D721Med (cell line): Measurements from ENCODE around the gene OR1J2.
"Not testable (repeated sequence)": the region's sequence is repeated elsewhere in the genome, so short reads cannot be mapped to it uniquely, and the experiment has no call there.

ENCODE experiments used
- DNase-seq: peaks from one replicate; pipeline ENCODE4 v3.0.0; 2011; ENCODE audit warnings: low spot score; ENCODE audit not compliant: insufficient read length
- FAIRE-seq: peaks from 2 replicates; lab custom pipeline; 2011; peaks lifted over from hg19 to GRCh38; lab: Jason Lieb, UNC
- TF ChIP-seq, protein P1 (sequence below): IDR thresholded peaks from 2 replicates; pipeline ENCODE4 v1.5.1; 2012; ENCODE audit warnings: mild to moderate bottlenecking, control low read depth; ENCODE audit not compliant: insufficient read depth; ENCODE audit errors: missing control alignments

Gene OR1J2

DNA sequence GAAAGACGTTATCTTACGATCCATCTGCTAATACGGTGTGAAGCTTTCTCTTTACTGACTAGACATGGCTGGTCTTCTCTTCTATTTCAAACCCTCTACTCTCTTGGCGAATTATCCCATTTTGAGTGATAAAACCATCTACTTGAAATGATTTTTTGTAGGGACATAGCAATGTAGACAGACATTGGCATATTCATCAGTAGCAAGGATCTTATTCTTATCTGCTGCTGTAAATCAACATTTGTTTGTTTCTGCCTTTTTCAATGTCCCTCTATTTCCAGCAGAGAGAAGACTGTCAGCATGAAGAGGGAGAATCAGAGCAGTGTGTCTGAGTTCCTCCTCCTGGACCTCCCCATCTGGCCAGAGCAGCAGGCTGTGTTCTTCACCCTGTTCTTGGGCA, 8.2 kb downstream of the OR1J2 start, which contains the start of gene OR1J4:
TSS of gene OR1J4 (plus strand) at position 301 of the 400 bp plus-strand sequence. CDS start at position 301, 0 bp downstream.
- DNase-seq: no peak
- no peak for FAIRE-seq
- TF ChIP-seq, protein P1, sequence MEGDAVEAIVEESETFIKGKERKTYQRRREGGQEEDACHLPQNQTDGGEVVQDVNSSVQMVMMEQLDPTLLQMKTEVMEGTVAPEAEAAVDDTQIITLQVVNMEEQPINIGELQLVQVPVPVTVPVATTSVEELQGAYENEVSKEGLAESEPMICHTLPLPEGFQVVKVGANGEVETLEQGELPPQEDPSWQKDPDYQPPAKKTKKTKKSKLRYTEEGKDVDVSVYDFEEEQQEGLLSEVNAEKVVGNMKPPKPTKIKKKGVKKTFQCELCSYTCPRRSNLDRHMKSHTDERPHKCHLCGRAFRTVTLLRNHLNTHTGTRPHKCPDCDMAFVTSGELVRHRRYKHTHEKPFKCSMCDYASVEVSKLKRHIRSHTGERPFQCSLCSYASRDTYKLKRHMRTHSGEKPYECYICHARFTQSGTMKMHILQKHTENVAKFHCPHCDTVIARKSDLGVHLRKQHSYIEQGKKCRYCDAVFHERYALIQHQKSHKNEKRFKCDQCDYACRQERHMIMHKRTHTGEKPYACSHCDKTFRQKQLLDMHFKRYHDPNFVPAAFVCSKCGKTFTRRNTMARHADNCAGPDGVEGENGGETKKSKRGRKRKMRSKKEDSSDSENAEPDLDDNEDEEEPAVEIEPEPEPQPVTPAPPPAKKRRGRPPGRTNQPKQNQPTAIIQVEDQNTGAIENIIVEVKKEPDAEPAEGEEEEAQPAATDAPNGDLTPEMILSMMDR: no peak

DNA sequence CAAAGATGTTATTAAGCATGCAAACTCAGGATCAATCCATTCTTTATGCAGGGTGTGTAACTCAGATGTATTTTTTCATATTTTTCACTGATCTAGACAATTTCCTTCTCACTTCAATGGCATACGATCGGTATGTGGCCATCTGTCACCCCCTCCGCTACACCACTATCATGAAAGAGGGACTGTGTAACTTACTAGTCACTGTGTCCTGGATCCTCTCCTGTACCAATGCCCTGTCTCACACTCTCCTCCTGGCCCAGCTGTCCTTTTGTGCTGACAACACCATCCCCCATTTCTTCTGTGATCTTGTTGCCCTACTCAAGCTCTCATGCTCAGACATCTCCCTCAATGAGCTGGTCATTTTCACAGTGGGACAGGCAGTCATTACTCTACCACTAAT, 8.8 kb downstream of the OR1J2 start:
- TF ChIP-seq, protein P1: no peak
- DNase-seq (no peak), FAIRE-seq (no peak)

DNA sequence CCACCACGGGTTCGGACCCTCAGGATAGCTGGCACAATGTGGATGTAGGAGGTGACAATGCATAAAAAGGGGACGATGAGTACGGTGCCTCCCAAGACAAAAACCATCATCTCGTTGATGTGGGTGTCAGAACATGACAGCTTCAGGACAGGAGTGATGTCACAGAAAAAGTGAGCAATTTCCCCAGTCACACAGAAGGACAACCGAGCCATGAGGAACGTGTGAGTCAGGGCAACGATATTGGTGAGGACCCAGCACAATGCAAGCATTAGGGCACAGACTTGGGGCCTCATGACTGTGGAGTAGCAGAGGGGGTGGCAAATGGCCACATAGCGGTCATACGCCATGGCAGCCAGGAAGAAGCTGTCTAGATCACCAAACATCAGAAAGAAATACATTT, 16.0 kb downstream of the OR1J2 start:
- DNase-seq: no peak
- FAIRE-seq: no peak
- TF ChIP-seq, protein P1: no peak

DNA sequence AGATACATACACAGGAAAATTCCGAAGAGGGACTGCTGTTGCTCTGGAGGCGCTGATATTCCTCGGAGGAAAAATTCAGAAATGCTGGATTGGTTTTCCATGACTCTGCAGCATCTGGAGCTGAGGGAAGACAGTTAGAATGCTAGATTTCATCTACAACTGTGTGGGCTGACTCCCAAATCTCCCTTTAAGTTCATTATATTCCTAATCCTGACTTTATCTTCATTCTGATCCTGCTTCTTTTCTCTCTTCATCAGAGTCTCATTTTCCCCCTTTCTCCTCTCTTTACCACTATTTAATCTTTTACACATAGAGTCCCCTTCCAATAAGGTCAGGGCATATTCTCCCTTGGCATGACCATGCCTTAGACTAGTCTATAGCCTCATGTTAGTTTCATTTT, 16.6 kb downstream of the OR1J2 start, which contains the start of gene OR1N1:
TSS of gene OR1N1 (minus strand) at position 101 of the 400 bp plus-strand sequence. CDS start at position 101, 0 bp downstream.
- DNase-seq: no peak
- FAIRE-seq: no peak
- TF ChIP-seq, protein P1: no peak

DNA sequence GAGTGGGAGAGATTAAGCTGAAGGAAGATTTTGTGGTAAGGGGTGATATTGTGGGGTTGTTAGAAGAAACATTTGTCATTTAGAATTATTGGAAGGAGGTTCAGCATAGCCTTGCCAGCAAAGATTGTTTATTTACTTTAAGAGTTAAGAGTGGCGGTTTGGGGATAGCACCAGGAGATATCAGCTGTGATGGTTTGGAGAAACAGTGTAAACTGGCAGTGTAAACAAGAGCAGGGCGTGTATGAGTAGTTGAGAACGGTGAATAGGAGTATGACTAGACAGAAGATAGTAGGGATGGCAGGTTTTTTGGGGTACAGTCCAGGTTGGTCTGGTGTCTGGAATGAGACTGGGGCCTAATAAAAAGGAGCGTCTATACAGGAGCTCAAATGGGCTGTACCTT, 20.6 kb downstream of the OR1J2 start:
- DNase-seq, FAIRE-seq: not testable (repeated sequence)

DNA sequence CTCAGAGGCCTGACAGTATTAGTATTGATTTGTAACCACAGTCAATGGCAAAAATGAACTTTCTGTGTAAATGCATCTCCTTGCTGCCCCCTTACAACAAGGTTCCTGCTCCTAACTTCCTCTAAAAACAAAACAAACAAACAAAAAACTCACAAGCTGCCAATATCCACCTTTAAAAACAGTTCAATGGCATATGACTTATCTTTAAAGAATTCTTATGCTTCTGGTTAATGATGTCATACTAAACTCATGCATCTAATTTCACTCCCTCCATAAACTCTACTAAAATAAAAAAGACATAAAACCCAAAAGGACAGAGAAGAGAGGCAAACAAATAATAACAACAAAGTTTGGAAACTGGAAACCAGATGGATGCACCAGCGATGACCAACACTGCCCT, 25.5 kb downstream of the OR1J2 start:
- DNase-seq: no peak
- FAIRE-seq: no peak
- TF ChIP-seq, protein P1: no peak

DNA sequence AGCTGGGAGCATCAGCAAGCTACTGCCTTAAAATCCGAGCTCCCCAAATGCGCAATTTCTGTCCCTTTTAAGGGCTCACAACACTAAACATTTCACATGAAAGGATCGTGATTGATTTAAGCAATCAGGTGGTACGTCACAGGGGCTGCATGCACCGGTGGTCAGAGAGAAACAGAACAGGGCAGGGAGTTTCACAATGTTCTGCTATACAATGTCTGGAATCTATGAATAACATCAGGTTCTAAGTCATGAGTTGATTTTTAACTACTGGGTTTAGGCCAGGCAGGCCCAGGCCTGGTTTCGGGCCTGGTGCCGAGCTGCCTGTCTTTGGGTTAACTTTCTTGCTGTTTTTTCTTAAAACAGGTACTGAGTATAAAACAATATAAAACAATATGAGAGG, 26.5 kb downstream of the OR1J2 start:
- DNase-seq, FAIRE-seq: not testable (repeated sequence)

DNA sequence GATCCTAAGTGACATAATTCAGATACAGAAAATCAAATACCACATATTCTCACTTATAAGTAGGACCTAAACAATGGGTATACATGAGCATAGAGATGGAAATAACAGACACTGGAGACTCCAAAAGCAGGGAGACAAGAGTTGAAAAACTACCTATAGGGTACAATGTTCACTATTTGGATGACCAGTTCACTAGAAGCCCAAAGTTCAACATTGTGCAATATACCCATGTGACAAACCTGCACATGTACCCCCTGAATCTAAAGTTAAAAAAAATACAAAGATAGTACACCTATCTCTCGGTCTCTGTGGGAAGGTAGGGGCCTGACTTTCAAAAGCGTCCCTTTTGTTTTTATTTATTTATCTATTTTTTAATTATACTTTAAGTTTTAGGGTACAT, 28.2 kb downstream of the OR1J2 start:
- no peak for FAIRE-seq
- TF ChIP-seq, protein P1: no peak

More for the DNA sequence above, 28.2 kb downstream of the OR1J2 start:
- no peak for DNase-seq
